Mesenchymal stem cell (in vitro differentiated cells and primary cell): ENCODE measurements around the gene TIAL1.

Experiments
- DNase-seq: peaks from one replicate; pipeline ENCODE4 v3.0.0-alpha.2; 2013
- H2AFZ ChIP-seq: one replicate; pipeline ENCODE4 v1.6.1; 2013; ENCODE audit warnings: low read depth, mild to moderate bottlenecking, control low read depth, inconsistent platforms, low read length, moderate library complexity
- H2AK5ac ChIP-seq: 2 replicates; pipeline ENCODE4 v1.6.1; 2013; ENCODE audit warnings: low read length, moderate library complexity, mild to moderate bottlenecking, inconsistent platforms; ENCODE audit not compliant: severe bottlenecking
- H2BK120ac ChIP-seq: one replicate; pipeline ENCODE4 v1.6.1; 2013; ENCODE audit warnings: low read depth, mild to moderate bottlenecking, inconsistent platforms, low read length, moderate library complexity
- H2BK12ac ChIP-seq, 2 experiments: one replicate each; pipeline ENCODE4 v1.6.1; 2013; ENCODE audit warnings: inconsistent platforms in 2 of 2, low read length in 2 of 2, mild to moderate bottlenecking in 2 of 2, moderate library complexity in 2 of 2, control low read depth in 1 of 2
- H2BK15ac ChIP-seq: one replicate; pipeline ENCODE4 v1.6.1; 2013; ENCODE audit warnings: mild to moderate bottlenecking, low read depth, inconsistent platforms; ENCODE audit not compliant: poor library complexity, severe bottlenecking
- H2BK5ac ChIP-seq: 2 replicates; pipeline ENCODE4 v1.6.1; 2013; ENCODE audit warnings: low read depth, mild to moderate bottlenecking, low read length, control low read depth, inconsistent platforms; ENCODE audit not compliant: poor library complexity, severe bottlenecking
- H3K14ac ChIP-seq, 2 experiments: one replicate each; pipeline ENCODE4 v1.6.1; 2013; ENCODE audit warnings: inconsistent platforms in 2 of 2, low read length in 2 of 2, control low read depth in 1 of 2, mild to moderate bottlenecking in 1 of 2, moderate library complexity in 1 of 2
- H3K18ac ChIP-seq, 2 experiments: one replicate each; pipeline ENCODE4 v1.6.1; 2013; ENCODE audit warnings: inconsistent platforms in 2 of 2, low read length in 2 of 2, control low read depth in 1 of 2, low read depth in 1 of 2, mild to moderate bottlenecking in 1 of 2
- H3K23ac ChIP-seq, 2 experiments: one replicate each; pipeline ENCODE4 v1.6.1; 2013; ENCODE audit warnings: inconsistent platforms in 2 of 2, low read length in 2 of 2, mild to moderate bottlenecking in 2 of 2, moderate library complexity in 2 of 2, control low read depth in 1 of 2
- H3K27ac ChIP-seq: 2 replicates; pipeline ENCODE4 v1.5.1; 2013; ENCODE audit warnings: mild to moderate bottlenecking, moderate library complexity, low read length, control low read depth, inconsistent platforms; ENCODE audit not compliant: poor library complexity, severe bottlenecking
- H3K27me3 ChIP-seq, 2 experiments: 2 replicates each; pipeline versions ENCODE4 v1.6.1 to v1.7.0; 2013; ENCODE audit warnings: low read length in 2 of 2, mild to moderate bottlenecking in 2 of 2, moderate library complexity in 2 of 2, control low read depth in 1 of 2, inconsistent platforms in 1 of 2; ENCODE audit not compliant: control insufficient read depth in 1 of 2, insufficient read depth in 1 of 2
- H3K36me3 ChIP-seq, 2 experiments: 2 replicates each; pipeline versions ENCODE4 v1.6.1 to v1.7.0; 2013; ENCODE audit warnings: low read length in 2 of 2, control low read depth in 1 of 2, inconsistent platforms in 1 of 2, low read depth in 1 of 2, mild to moderate bottlenecking in 1 of 2; ENCODE audit not compliant: insufficient read depth in 2 of 2, control insufficient read depth in 1 of 2
- H3K4ac ChIP-seq, 2 experiments: one replicate each; pipeline ENCODE4 v1.6.1; 2013; ENCODE audit warnings: inconsistent platforms in 2 of 2, low read length in 2 of 2, mild to moderate bottlenecking in 2 of 2, moderate library complexity in 2 of 2, control low read depth in 1 of 2, low read depth in 1 of 2
- H3K4me1 ChIP-seq: 2 replicates; pipeline ENCODE4 v1.6.1; 2013; ENCODE audit warnings: low read depth, low read length, control low read depth; ENCODE audit not compliant: control insufficient read depth, insufficient read depth
- H3K4me2 ChIP-seq: 2 replicates; pipeline ENCODE4 v1.6.1; 2013; ENCODE audit warnings: low read length, mild to moderate bottlenecking, inconsistent platforms; ENCODE audit not compliant: poor library complexity, severe bottlenecking
- H3K4me3 ChIP-seq, 2 experiments: 2 replicates each; pipeline versions ENCODE4 v1.5.1 to v1.7.0; 2013; ENCODE audit warnings: low read length in 2 of 2, mild to moderate bottlenecking in 2 of 2, control low read depth in 1 of 2, low read depth in 1 of 2; ENCODE audit not compliant: insufficient read depth in 1 of 2
- H3K79me1 ChIP-seq: replicated peaks from 2 replicates; pipeline ENCODE4 v1.6.1; 2013; ENCODE audit warnings: mild to moderate bottlenecking, control low read depth, low read length, inconsistent platforms; ENCODE audit not compliant: poor library complexity, severe bottlenecking
- H3K9ac ChIP-seq: 2 replicates; pipeline ENCODE4 v1.7.0; 2013; ENCODE audit warnings: mild to moderate bottlenecking, low read length, moderate library complexity
- H3K9me3 ChIP-seq: 2 replicates; pipeline ENCODE4 v1.7.0; 2013; ENCODE audit warnings: mild to moderate bottlenecking, low read length; ENCODE audit not compliant: control insufficient read depth
- H4K8ac ChIP-seq: one replicate; pipeline ENCODE4 v1.6.1; 2013; ENCODE audit warnings: inconsistent platforms, mild to moderate bottlenecking, low read length, moderate library complexity
- H4K91ac ChIP-seq: one replicate; pipeline ENCODE4 v1.6.1; 2013; ENCODE audit warnings: mild to moderate bottlenecking, low read length, inconsistent platforms
- WGBS: methylation state at CpG from one replicate; pipeline ENCODE4 v1.1.7; 2013; ENCODE audit warnings: mixed read lengths; 5-methylcytosine and 5-hydroxymethylcytosine counted together

TIAL1 gene

DNA sequence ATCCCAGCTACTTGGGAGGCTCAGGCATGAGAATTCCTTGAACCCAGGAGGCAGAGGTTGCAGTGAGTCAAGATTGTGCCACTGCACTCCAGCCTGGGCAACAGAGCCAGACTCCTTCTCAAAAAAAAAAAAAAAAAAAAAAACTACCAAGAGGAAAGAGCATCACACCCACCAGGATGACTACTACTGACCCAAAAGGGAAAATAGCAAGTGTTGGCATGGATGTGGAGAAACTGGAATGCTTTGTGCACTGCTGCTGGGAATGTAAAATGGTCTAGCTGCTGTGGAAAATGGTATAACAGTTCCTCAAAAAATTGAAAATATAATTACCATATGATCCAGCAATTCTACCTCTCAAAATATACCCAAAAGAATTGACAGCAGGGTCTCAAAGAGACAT lies 7.7 kb upstream of the TIAL1 start:
- Histone ChIP-seq H3K27ac (no peak overlapping the region), H2BK12ac (no peak overlapping the region), H3K23ac (no peak overlapping the region), H2AK5ac (no peak overlapping the region), H3K79me1 (no peaks in the 10 kb centered on the region), H4K91ac (no peak overlapping the region), H3K4ac (no peak overlapping the region), H3K36me3 (no peaks in the 10 kb centered on the region), H2AFZ (no peak overlapping the region), H2BK15ac (no peak overlapping the region), H3K9me3 (no peaks in the 10 kb centered on the region), H3K4me3 (no peak overlapping the region), H4K8ac (no peak overlapping the region), H3K14ac (no peak overlapping the region), H3K18ac (no peak overlapping the region), H3K4me1 (no peaks in the 10 kb centered on the region), H2BK5ac (no peak overlapping the region), H3K4me2 (no peak overlapping the region), H3K27me3 (peaks cover 0 to 5% of the 10 kb centered on the region in 2 experiments), H2BK120ac (no peak overlapping the region), H3K9ac (no peak overlapping the region)
- no peak for DNase-seq

DNA sequence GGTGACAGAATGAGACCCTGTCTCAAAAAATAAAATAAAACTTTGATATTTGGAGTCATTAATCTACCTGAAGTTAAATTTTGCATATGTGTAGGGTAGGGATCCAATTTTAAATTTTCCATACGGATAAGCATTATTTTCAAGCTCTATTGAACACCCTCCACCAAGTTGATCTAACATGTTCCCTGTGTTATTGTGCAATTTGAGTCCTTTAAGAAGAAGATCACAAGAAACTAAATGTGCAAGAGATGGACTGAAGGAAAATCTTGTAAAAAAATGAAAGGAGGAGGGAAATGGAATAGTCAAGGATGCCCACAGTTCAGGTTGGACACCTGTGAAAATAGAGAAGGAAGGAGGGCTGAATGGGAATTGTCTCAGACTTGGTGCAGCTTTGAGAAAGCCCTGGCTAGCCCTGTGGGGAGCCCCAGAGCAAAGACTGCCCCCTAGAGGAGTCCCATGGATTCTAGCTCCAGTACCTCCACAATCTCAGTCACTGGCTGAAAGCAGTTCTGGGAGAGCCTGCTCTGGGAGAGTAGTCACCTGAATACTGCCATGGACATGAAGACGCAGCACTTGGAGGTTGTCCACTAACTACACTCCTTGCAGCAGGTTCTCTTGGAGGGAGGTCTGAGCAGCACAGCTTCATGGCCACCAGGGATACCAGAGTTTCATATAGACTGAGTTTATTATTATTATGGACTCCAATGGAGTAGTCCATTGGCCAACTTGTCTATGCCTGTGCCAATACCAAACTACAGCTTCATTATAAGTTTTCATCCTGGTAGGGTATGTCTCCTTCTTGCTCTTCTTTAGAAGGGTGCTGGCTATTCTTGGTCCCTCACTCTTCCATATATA lies 5.7 kb upstream of the TIAL1 start:
- Histone ChIP-seq H2AK5ac (no peak overlapping the region), H3K79me1 (peaks cover 7% of the 10 kb centered on the region), H2BK120ac (no peak overlapping the region), H3K9ac (no peak overlapping the region), H4K91ac (no peak overlapping the region), H3K27me3 (no peaks in the 10 kb centered on the region), H2AFZ (no peak overlapping the region), H3K23ac (no peak overlapping the region), H3K14ac (no peak overlapping the region), H2BK12ac (no peak overlapping the region), H3K4ac (no peak overlapping the region), H3K9me3 (no peaks in the 10 kb centered on the region), H2BK15ac (no peak overlapping the region), H3K4me1 (no peaks in the 10 kb centered on the region), H3K18ac (no peak overlapping the region), H2BK5ac (no peak overlapping the region), H3K36me3 (no peaks in the 10 kb centered on the region), H3K4me3 (no peak overlapping the region), H3K27ac (no peak overlapping the region), H4K8ac (no peak overlapping the region), H3K4me2 (no peak overlapping the region)
- 73% methylated on average over 1 of the region's 2 CpGs for WGBS
- peak; percentile 36 for DNase-seq

DNA sequence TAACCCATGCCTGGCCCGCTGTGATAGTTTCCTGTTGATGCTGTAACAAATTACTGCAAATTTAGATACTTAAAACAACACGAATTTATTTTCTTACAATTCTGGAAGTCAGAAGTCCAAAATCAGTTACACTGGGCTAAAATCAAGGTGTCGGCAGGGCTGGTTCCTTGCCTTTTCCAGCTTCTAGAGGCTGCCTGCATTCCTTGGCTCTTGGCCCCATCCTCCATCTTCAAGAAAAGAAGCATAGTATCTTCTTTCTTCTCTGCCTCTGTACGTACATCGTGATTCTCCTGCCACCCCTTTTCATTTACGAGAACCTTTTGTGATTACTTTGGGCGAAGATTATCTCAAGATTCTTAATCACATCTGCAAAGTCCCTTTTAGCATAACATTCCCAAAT lies 1.6 kb upstream of the TIAL1 start:
- H4K8ac ChIP-seq = no peak overlapping the region
- H3K18ac ChIP-seq = no peak overlapping the region
- no peak overlapping the region for H3K4me3 ChIP-seq
- peaks cover 0 to 6% of the 10 kb centered on the region in 2 experiments for H3K36me3 ChIP-seq
- no peak overlapping the region for H3K4ac ChIP-seq
- WGBS = 99% methylated on average over 7 of the region's 7 CpGs
- no peak overlapping the region for H3K9ac ChIP-seq
- H2BK5ac ChIP-seq = no peak overlapping the region
- no peak overlapping the region for H2AFZ ChIP-seq
- H4K91ac ChIP-seq = no peak overlapping the region
- H3K9me3 ChIP-seq = no peaks in the 10 kb centered on the region
- H2BK15ac ChIP-seq = no peak overlapping the region
- no peak overlapping the region for H3K23ac ChIP-seq
- DNase-seq = no peak
- no peak overlapping the region for H3K4me2 ChIP-seq
- peaks cover 7% of the 10 kb centered on the region for H3K79me1 ChIP-seq
- H2BK12ac ChIP-seq = no peak overlapping the region
- no peaks in the 10 kb centered on the region for H3K27me3 ChIP-seq
- H2AK5ac ChIP-seq = no peak overlapping the region
- H2BK120ac ChIP-seq = no peak overlapping the region
- H3K4me1 ChIP-seq = peaks cover 3% of the 10 kb centered on the region
- no peak overlapping the region for H3K14ac ChIP-seq
- H3K27ac ChIP-seq = no peak overlapping the region

DNA sequence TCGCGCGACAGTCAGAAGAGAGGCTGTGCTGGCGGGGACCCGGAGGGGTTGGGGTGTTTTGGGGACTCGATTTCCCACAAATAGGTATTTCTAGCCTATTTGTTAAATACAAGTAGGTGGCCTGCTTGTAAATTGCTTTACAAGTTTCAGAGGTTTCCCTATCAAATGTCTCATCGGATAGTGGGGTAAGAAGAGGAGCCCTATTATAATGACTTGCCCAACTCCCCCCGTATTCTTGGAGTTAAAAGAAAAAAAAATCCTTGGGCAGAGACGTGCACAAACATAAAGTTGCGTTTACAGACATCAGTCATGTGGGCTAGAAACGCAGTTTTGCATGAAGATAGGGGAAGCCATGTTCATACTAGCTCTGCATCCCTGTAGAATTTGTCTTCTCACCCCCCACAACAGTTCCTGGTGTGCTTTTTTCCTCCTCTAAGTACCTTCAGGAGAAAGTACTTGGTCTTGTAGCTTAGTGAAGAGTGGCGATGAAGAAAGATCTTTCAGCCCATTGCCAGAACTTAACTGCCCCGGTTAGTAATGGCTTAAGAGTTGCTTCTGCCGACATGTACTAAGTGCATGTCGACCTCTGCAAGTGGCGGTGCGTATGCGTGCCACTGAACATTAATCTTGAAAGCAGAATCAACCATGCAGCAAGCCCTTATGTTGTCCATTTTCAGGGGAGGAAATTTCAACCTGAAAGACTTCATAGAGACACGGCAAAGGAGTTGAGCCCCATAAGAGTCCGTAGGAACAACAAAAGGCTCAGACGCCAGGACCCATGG lies 832 bp upstream of the TIAL1 start:
- Histone ChIP-seq H2BK15ac (no peak overlapping the region), H4K8ac (no peak overlapping the region), H2AK5ac (no peak overlapping the region), H3K4me2 (peak overlapping the region; percentile 92), H2AFZ (no peak overlapping the region), H3K9ac (peak overlapping the region; percentile 97), H3K18ac (no peak overlapping the region), H3K4me1 (peaks cover 3% of the 10 kb centered on the region), H4K91ac (no peak overlapping the region), H3K4ac (no peak overlapping the region), H3K9me3 (no peaks in the 10 kb centered on the region), H3K79me1 (peaks cover 7% of the 10 kb centered on the region), H3K23ac (no peak overlapping the region), H3K14ac (no peak overlapping the region), H3K4me3 (peak overlapping the region in 1 of 2 experiments; percentile 97), H2BK5ac (no peak overlapping the region), H3K27ac (peak overlapping the region; percentile 26), H2BK120ac (no peak overlapping the region), H3K36me3 (peaks cover 0 to 6% of the 10 kb centered on the region in 2 experiments), H2BK12ac (no peak overlapping the region), H3K27me3 (no peaks in the 10 kb centered on the region)
- DNase-seq = no peak
- 60% methylated on average over 18 of the region's 21 CpGs for WGBS
